Measurements from ENCODE around the gene ETV6. TPM values are rescaled to one million over a fixed set of nuclear protein-coding genes. Genes with fewer than 3 reads are reported as not detected.

Gene ETV6
- total RNA-seq, 1 donor from 2014 or later = 33.4 TPM

GRCh38 chr12:11661491-11662089, 12.1 kb downstream of the ETV6 start:
- H3K4me1 Mint-ChIP-seq (ENCODE audit: low read depth) = peaks cover 71% of the 10 kb centered on the region
- no peak overlapping the region for H3K27ac Mint-ChIP-seq (ENCODE audit: unreplicated experiment)
- no peak overlapping the region for H3K4me3 Mint-ChIP-seq (ENCODE audit: unreplicated experiment)
- H3K9me3 Mint-ChIP-seq (ENCODE audit: low read depth) = no peaks in the 10 kb centered on the region
- TF ChIP-seq CTCF (IDR thresholded peaks at IDR 0.05) = no peak
- DNase-seq (ENCODE audit: low spot score) = no peak
- H3K27me3 Mint-ChIP-seq (ENCODE audit: low read depth) = no peaks in the 10 kb centered on the region
- H3K36me3 Mint-ChIP-seq (ENCODE audit: low read depth) = peaks cover 8% of the 10 kb centered on the region

- Mint-ChIP-seq H3K4me3 (ENCODE audit: unreplicated experiment) (no peak overlapping the region), H3K27me3 (ENCODE audit: low read depth) (no peaks in the 10 kb centered on the region), H3K9me3 (ENCODE audit: low read depth) (no peaks in the 10 kb centered on the region), H3K27ac (ENCODE audit: unreplicated experiment) (peak overlapping the region; percentile 34), H3K36me3 (ENCODE audit: low read depth) (peaks cover 8% of the 10 kb centered on the region), H3K4me1 (ENCODE audit: low read depth) (peaks cover 63% of the 10 kb centered on the region)
- TF ChIP-seq CTCF (IDR thresholded peaks at IDR 0.05) = no peak
- DNase-seq (ENCODE audit: low spot score) = no peak
Measured at GRCh38 chr12:11662369-11662768, 12.9 kb downstream of the ETV6 start.

DNA sequence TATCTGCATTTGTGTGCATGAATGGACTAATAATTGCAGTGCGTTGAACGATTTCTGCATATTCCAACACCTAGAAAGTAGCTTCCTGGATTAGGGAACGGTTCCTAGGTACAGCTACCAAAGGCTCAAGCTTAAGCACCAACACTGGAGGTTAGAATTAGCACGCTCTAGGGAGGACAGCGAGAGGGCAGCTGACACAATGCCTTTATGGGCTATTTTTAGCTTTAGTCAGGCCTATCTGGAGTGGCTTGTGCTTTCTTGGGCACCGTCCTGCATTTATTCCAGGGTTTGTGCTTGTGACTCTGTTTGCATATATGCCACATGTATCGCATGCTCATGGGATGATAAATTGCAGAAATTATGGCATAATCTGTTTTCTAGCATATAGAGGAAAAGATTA, 13.7 kb downstream of the ETV6 start:
- peaks cover 56% of the 10 kb centered on the region for H3K4me1 Mint-ChIP-seq (ENCODE audit: low read depth)
- peaks cover 8% of the 10 kb centered on the region for H3K36me3 Mint-ChIP-seq (ENCODE audit: low read depth)
- no peak overlapping the region for H3K4me3 Mint-ChIP-seq (ENCODE audit: unreplicated experiment)
- no peaks in the 10 kb centered on the region for H3K9me3 Mint-ChIP-seq (ENCODE audit: low read depth)
- no peaks in the 10 kb centered on the region for H3K27me3 Mint-ChIP-seq (ENCODE audit: low read depth)
- no peak for TF ChIP-seq CTCF (IDR thresholded peaks at IDR 0.05)
- no peak for DNase-seq (ENCODE audit: low spot score)
- peak overlapping the region; percentile 11 for H3K27ac Mint-ChIP-seq (ENCODE audit: unreplicated experiment)

GRCh38 chr12:11664101-11664500, 14.6 kb downstream of the ETV6 start:
- no peak overlapping the region for H3K4me3 Mint-ChIP-seq (ENCODE audit: unreplicated experiment)
- no peaks in the 10 kb centered on the region for H3K9me3 Mint-ChIP-seq (ENCODE audit: low read depth)
- H3K36me3 Mint-ChIP-seq (ENCODE audit: low read depth) = peaks cover 8% of the 10 kb centered on the region
- no peak for DNase-seq (ENCODE audit: low spot score)
- H3K27ac Mint-ChIP-seq (ENCODE audit: unreplicated experiment) = no peak overlapping the region
- H3K4me1 Mint-ChIP-seq (ENCODE audit: low read depth) = peaks cover 49% of the 10 kb centered on the region
- H3K27me3 Mint-ChIP-seq (ENCODE audit: low read depth) = no peaks in the 10 kb centered on the region
- TF ChIP-seq CTCF (IDR thresholded peaks at IDR 0.05) = no peak

GRCh38 chr12:11666131-11667050, 16.9 kb downstream of the ETV6 start:
- Mint-ChIP-seq H3K27me3 (ENCODE audit: low read depth) (no peaks in the 10 kb centered on the region), H3K27ac (ENCODE audit: unreplicated experiment) (no peak overlapping the region), H3K36me3 (ENCODE audit: low read depth) (peaks cover 7% of the 10 kb centered on the region), H3K9me3 (ENCODE audit: low read depth) (no peaks in the 10 kb centered on the region), H3K4me1 (ENCODE audit: low read depth) (peaks cover 46% of the 10 kb centered on the region), H3K4me3 (ENCODE audit: unreplicated experiment) (no peak overlapping the region)
- no peak for TF ChIP-seq CTCF (IDR thresholded peaks at IDR 0.05)
- no peak for DNase-seq (ENCODE audit: low spot score)
